Central memory CD4-positive, alpha-beta T cell (primary cell): Measurements from ENCODE around the gene PBRM1.
A peak's percentile ranks its signal among the peaks of the same experiment; 100 is the strongest.
"Not testable (repeated sequence)": the region's sequence is repeated elsewhere in the genome, so short reads cannot be mapped to it uniquely, and the experiment has no call there.

Source experiments
- DNase-seq: peaks from one replicate; pipeline ENCODE4 v3.0.0; 2022

The PBRM1 gene

DNA sequence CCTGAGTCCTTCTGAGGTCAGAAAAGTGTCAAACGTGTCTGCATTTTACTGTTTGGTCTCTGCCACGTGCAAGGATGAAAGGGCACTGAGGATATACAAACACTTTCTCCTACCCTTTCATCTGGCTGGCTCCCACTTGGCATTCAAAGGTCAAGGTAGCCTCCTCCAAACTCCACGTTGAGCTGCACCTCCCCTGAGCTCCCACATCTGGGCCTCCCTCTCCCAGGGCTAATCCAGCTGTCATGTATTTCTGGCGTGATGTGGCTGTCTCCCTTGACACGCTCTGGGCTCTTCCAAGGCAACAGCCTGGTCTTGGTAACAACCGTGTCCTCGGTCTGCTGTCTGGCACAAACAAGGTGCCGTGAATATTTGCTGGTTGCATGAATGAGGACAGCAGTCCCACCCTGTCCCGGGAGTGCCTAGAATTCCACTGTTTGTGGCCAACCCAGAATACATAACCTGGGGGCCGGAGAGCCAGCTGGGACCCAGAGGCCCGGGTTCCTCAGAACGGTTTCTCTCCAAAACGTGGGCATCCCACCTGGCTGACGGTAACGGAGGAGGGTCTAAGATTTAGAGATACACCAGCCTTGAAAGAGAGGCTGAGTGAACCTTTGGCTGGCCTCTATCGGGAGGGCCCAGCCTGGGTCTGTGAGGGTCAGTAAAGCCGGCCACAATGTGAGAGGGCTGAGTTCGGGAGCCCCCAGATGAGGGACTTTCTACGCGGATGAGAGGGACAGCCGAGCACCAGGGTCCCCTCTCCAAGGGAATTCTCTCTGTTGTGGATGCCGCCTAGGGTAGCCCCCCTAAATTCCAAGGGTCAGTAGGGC lies 19.1 kb upstream of the PBRM1 start:
- DNase-seq: no peak

DNA sequence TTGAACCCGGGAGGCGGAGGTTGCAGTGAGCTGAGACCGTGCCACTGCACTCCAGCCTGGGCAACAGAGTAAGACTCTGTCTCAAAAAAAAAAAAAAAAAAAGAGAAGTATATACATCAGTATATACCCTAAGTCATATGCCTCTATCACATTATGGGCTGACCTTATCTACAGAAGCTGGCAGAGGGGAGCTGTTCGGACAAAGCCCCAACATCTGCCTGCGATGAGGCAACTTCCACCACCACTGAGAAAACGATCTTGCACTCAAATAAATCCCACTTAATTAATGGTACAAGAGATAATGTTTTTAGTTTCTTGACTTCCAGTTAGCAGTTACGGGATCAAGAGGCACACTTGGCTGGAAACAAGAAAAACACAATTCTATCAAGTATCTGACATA lies 17.6 kb upstream of the PBRM1 start:
- no peak for DNase-seq

DNA sequence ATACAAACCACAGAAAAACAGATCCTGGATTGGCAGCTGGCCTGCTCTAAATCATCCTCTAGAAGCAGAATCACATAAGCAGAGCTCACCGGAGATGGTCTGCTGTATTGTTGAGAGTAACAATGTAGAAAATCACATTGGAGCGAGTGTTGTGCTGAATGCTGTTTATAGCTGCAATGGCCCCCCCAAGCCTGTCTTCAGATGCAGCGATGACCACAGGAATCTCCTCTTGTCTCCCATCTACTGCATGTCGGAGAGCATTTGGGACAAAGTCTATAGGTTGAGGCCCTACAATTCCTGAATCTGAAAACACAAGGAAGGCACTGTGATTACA lies 11.9 kb upstream of the PBRM1 start:
- DNase-seq: no peak

DNA sequence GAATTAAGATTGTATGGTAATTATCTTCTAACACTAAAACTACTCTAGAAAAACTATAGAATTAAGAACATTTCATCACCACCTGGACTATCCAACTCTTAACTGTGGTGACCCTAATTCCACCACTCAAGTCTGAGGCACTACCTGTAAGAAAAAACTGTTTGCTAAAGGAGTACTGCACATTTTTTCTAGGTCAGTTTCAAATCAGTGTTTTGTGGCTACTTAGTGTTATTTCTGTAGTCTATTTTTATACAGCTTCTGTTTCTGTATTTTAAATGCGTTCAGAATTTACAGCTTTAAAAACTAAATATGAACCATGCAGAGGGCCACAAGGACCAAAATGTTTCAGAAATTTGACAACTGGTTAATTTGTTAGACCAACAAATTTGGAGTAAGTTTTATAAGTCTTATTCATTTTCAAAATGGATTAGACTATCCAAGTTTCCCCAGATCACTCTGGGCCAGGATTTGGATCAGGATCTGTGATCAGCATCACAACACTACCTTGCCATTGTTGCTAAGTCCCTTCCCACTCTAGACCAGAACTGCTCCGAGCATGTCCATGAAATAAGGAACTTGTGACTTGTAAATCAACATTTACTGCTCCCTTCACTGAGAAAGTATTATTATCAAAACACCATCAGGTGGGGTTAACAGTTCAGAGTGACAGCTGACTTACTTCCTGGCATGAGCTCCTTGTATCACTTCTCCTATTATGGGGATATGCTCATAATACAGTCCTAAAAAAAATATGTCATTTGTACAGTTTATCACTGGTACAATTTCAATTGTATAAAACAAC lies 11.3 kb upstream of the PBRM1 start:
- no peak for DNase-seq

DNA sequence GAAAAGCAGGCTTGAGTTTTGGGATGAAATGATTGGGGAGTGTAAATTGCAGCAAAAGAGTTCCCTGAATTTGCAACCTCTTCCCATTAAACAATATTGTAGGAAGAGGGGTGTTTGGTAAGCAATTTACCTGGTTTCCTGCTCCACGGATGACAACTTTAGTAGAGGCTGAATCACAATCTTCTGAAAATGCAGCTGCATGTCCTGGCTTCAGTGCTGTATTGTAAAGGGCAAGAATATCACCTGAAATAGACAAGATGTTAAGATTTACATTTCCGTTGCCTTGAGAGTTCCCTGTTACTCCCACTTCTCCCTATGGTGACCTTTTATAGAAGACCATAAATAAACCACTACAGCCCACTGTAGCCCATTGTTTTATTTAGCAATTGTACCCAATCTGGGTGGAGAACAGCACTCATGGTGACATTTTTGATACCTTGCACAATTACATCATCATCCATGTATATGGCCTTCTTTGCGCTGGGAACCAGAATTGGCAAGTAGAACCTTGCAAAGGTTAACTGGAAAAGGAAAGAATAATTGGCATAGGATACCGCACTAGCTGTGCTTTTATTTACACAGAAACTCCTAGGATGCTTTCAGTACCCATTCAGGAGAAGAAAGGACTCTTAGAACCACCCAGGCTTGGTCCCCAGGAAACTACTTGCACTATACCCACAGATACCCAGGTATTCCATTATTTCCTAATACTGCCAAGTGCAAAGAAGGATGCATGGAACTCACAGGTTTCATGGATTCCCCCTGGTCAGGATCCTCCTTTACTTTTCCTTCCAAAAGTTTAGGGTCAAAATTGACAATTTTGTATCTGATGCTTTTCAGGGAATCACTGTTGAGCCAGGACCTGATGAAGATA lies 10.3 kb upstream of the PBRM1 start:
- no peak for DNase-seq

DNA sequence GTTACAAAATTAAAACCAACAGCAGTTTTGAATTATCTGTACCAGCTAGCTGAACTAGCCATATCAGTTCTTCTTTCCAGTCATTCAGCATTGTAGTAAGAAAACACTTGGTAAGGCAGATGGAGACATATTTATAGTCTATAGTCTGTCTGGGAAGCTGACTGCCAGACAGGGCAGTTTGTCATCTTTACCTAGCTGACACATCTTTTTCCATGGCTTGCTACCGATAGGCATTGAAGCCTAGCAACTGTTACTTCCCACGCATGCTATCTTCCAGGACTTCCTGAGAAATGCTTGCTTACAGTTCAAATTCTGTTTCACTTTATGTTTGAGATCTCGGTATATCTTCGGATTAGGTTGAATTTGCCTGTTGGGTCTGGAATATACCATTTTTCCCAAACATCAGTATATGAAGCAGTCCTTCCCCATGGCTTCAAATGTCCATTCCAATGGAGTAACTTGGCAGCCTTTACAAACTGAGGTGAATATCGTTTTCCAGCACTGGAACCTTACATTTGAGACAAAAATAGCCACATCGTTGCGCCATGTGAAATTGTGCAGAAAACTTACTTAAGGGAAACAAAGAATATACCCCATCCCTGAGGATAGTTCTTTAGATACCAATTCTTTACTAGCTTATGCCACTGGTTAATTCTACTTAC lies 8.9 kb upstream of the PBRM1 start:
- DNase-seq: no peak

DNA sequence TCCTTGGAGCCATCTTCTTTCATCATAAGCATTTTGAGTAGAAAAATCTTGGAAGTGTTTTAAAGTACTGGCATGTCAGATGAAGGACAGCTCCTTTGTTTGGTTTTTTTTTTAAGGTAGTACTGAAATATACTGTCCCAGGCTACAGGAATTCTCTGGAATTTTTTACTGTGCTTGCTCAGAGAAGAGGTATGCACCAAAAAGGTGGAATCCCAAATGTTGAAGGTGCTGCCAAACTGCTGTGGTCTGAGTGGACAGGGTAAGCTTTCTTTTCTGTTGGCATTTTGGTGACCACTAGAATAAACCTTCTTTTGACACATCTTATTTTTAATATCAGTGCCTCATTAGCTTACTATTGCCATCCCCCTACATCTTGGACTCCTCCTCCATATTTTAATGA lies 7.4 kb upstream of the PBRM1 start:
- no peak for DNase-seq

DNA sequence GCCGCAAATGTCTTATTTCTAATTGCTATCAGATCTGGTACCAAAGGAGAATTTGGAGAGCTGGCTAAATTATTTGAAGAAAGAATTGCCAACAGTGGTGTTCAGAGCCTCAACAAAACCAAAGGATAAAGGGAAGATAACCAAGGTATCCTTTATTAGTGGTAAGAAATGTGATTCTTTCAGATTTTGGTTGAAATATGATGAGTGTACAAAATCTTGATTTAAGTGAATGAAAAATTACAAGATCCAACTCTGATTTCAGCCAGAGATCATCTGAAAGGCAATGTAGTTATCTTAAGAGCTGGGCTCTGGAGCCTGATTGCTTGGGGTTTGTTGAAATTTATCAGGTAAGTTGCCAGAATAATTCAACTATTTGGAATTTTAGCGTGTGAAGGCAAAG lies 4.8 kb upstream of the PBRM1 start:
- no peak for DNase-seq

DNA sequence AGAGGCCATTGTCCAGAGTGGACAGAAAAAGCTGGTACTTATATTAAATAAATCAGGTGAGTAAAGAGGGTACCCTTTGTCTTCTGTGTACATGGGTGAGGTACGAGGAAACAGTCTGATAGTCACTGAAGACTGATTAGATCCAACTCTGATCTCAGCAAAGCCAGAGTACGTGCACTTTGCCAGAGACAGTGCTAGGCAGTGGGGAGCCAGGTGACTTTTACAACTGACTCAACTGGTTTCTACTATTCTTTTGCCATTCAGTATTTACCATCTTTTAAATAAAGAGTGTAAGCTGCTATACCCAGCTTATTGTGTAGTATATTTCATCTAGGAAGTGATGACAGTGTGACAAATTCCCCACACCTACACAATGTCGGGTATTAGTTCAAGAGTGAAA lies 3.4 kb upstream of the PBRM1 start:
- DNase-seq: no peak

DNA sequence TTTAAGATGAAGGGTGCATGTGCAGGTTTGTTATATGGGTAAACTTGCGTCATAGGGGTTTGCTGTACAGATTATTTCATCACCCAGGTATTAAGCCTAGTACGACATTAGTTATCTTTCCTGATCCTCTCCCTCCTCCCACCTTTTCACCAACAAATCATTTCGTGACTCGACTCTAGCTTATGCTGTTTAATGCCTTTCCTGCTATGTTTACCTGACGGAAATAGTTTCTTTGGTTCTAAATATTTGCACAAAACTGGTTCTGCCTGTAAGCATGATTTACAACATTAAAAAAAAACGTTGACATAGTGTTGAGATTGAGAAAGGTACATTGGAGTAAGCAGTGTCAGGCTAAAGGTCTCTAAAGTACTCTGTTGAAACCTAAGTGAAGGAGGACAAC lies 2.6 kb upstream of the PBRM1 start:
- DNase-seq: no peak

DNA sequence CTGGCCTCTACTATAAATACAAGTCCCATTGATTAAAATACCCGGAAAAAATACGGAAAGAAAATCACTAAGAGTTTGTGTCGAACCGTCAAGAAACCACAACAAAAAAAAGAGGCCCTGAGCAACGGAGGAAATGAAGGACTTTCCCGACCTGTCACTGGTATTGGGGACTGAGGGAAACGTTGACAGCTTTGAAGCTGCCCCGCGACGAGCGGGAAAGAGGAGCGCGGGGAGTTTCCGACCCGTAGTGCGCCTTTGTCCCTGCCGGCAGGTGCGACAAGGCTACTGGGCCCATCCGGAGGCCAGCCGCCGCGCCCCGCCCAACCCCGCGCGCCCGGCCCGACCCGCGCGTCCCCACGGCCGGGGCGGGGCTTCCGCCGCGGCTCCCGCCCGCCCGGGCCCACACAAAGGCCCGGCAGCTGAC lies 416 bp downstream of the PBRM1 start:
- DNase-seq: peak; percentile 73

DNA sequence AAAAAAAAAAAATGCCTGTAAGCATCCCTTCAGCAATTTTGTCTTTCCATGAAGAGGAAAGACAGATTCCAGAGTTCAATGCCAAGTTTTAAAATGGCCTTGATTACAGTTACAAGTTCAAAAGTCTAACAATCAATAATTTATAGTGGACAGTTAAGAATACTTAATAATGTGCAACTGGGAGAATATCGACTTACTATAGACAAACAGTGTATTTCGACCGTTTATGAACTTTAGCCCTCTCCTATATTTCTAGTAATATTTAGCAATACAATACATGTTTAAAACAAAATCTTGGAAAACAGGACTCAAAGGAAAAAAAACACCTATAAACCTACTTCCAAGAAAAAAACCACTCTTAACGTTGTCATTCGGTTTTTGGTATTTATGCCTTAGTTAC lies 1.5 kb downstream of the PBRM1 start:
- DNase-seq: no peak

DNA sequence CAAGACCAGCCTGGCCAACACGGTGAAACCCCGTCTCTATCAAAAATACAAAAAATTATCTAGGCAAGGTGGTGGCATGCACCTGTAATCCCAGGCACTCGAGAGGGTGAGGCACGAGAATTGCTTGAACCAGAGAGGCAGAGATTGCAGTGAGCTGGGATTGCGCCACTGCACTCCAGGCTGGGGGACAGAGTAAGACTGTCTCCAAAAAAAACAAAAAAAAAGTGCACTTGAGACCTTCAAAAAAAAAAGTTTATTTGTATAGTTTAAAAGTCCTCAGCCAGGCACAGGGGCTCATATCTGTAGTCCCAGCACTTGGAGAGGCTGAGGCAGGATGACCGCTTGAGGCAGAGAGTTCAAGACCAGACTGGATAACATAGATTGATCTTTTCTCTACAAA lies 2.1 kb downstream of the PBRM1 start:
- no peak for DNase-seq

DNA sequence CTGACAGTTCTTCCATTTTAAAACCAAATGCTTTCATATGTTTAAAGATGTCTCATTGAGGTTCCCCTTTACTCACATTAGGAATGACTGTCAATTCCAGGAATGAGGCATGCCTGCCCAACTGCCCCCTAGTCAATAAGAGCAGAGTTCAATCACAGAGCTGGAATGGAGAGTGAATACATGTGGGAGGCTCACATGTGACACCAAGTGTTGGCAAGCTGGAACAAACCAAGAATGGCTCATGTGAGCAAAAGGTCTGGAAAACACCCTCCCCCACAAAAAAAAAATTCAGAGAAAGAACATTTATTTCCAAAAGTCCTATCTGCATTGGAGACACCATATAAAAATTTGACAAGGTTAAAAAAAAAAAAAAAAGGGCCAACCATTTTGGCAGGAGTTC lies 3.7 kb downstream of the PBRM1 start:
- DNase-seq: no peak

DNA sequence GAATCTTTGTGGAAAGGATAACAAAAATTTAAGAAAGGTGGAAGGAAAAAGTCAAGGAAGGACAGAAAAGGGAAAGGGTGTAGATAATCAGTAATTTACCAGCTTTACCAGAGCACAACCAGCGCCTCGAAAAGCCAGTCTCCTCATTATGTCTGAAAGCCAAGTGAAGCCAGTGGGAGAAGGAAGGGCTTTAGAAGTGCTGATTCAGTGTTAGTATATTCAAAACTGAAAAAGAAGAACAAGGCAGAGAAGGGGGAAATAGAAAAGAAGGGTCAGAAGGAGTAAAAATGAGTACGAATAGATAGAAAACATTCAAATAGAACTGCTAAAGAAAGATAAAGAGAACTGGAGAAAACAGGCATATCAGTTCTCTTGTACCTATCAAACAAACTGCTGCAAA lies 4.1 kb downstream of the PBRM1 start:
- DNase-seq: no peak

DNA sequence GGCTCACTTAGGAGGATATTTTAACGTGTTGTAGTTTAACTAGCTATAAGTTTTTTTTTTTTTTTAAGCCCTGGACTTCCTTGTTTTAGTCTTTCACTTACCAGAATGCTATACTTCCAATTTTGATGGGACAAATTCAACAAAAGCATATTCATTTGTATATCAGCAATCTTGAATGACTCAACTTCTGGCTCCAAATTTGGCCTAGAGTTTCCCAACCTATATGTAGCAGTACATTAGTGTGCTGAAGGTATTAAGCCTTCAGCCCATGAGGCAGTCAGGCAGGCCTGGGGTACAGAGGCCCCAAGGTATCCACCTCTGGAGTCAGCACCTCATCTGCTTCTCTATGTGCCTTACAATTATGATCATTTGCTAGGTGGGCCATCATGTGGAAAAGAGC lies 5.9 kb downstream of the PBRM1 start:
- no peak for DNase-seq

DNA sequence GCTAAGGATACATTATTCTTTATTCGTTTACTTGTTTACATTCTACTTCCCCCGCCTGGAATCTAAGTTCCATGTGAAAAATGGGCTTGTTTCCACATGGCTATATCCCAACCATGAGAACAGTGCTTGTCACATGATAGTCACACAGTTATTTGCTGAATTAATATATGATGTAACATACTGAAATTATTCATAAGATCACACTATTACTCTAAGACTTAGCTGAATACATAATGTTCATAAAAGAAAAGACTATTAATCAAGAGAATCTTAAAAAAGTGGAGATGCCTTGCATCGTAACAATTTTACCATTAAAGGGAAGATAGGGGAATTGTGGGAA lies 6.5 kb downstream of the PBRM1 start:
- no peak for DNase-seq

DNA sequence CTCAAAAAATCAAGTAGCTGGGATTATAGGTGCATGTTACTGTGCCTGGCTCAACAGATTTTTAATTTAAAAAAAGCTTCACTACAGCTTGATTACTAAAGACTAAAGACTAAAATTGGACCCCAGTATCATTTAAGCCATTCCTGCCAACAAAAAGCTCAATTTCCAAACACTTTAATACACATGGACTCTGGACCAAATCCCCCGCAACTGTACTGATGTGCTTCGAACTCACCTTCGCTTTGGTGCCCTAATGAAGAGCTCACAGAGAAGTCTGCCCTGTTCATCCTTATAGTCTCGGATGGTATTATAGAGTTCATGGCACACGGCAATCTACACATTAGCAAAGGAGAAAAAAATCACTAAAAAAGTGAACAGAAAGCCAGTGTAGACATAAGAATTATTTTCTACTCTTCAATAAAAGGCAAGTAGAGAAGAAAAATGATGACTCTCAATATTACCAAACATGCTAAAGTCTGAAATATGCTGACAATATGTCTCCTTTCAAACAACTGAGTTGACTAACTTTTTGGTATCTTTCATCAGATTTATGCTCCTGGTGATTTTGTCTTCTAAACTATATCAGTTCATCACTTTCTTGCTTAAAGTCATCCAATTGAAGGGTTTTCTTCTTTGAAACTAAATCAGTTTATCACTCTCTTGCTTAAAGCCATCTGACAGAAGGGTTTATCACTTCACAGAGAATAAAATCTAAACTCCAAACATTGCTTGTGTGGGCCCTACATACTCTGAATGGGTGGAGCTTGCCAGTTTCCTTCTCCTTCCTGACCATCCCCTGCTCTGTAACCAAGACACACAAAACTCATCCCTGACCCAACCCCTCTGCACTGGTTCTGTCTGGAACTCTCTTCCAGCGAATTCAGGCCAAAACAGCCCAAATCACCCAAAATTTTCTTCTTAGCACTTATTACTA lies 7.2 kb downstream of the PBRM1 start:
- no peak for DNase-seq

DNA sequence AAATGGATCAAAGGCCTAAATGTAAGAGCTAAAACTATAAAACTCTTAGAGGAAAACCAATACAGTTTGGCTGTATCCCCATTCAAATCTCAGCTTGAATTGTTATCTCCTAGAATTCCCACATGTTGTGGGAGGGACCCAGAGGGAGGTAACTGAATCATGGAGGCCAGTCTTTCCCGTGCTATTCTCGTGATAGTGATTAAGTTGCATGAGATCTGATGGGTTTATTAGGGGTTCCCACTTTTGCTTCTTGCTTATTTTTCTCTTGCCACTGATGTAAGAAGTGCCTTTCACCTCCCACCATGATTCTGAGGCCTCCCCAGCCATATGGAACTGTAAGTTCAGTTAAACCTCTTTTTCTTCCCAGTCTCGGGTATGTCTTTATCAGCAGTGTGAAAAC lies 9.5 kb downstream of the PBRM1 start:
- DNase-seq: not testable (repeated sequence)

DNA sequence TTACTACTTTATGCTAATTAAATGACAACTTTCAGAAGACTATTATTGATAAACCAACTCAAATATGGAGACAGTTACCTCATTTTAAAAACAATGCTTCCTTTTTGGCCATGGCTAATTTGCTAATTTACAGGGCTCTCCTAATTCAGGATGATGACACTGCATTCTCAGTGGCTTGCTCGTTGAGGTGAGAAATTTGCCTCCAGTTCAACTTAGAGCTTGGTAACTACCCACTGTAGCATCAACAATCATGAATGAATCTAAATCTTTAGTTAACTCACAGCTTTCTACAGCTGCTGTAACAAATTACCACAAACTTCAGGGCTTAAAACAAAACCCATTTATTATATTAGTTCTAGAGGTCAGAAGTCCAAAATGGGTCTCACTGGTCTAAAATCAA lies 14.0 kb downstream of the PBRM1 start:
- no peak for DNase-seq

DNA sequence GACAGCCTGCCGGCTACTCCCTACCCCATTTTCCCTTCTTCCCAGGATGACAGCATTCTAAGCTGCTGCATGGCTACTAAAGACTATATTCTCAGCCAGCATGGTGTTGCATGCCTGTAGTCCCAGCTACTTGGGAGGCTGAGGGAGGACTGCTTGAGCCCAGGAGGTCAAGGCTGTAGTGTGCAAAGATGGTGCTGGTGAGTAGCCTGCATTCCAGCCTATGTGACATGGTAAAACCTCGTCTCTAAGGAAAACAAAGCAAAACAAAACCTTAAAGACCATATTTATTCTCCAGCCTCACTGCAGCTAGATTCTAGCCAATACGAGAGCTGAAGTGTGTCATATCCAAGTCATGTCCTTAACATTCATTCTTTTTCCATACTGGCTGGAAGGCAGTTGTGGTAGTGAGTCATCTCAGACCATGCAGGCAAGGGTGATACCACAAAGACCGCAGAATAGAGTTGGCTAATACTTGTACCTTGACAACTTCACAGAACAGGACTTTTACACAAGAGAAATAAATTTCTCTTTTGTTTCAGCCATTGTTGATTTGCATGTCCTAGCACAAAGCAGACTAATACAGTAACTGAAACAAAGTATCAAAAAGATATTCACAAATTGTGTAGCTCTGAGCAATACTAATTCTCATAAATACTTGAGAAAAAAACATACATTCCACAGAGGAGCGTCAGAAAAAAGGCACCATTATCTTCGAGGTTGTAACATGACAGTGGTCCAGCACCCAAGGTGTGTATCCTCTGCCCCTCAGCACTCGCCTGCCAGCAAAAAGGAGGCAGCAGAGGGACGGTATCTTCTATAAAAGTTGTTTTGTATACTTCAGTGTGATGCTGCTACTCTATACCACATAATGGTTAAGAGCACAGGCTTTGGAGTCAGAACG lies 14.8 kb downstream of the PBRM1 start:
- peak; percentile 10 for DNase-seq
